ENCODE data around the gene TEX29.

Gene TEX29

GRCh38 chr13:111282425-111282824, 38.0 kb upstream of the TEX29 start:
- no peaks in the 10 kb centered on the region for H3K27me3 ChIP-seq (replicated peaks)
- peak overlapping the region; percentile 96 for H3K27ac ChIP-seq
- no peak for DNase-seq
- in situ Hi-C loops (cut with HindIII; ENCODE audit: low pct_ligation_motif_present, low sequenced_read_pairs) = no loop called here
- peaks cover 43% of the 10 kb centered on the region for H3K36me3 ChIP-seq (replicated peaks)
- no peak for TF ChIP-seq CTCF (IDR thresholded peaks at IDR 0.05; ENCODE audit: low read depth, low read length, missing control alignments)
- H3K4me3 ChIP-seq (ENCODE audit: low read depth, low read length) = no peak overlapping the region

DNA sequence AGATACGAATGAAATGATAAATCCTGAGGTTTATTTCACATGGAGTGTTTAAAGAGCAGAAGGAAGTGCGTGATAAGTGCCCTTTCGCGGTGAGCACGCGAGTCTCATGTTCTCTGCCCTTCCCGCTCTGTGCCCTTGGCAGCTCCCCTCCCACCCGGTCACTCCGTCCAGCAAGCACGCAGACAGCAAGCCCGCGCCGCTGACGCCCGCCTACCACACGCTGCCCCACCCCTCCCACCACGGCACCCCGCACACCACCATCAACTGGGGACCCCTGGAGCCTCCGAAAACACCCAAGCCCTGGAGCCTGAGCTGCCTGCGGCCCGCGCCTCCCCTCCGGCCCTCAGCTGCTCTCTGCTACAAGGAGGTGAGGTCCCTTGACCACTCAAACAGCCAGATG, 37.4 kb upstream of the TEX29 start:
- no peak for TF ChIP-seq CTCF (IDR thresholded peaks at IDR 0.05; ENCODE audit: low read depth, low read length, missing control alignments)
- Histone ChIP-seq H3K27ac (peak overlapping the region; percentile 96), H3K27me3 (replicated peaks) (no peaks in the 10 kb centered on the region), H3K4me3 (ENCODE audit: low read depth, low read length) (no peak overlapping the region), H3K36me3 (replicated peaks) (peaks cover 43% of the 10 kb centered on the region)
- in situ Hi-C loops (cut with HindIII; ENCODE audit: low pct_ligation_motif_present, low sequenced_read_pairs) = no loop called here
- DNase-seq = no peak

DNA sequence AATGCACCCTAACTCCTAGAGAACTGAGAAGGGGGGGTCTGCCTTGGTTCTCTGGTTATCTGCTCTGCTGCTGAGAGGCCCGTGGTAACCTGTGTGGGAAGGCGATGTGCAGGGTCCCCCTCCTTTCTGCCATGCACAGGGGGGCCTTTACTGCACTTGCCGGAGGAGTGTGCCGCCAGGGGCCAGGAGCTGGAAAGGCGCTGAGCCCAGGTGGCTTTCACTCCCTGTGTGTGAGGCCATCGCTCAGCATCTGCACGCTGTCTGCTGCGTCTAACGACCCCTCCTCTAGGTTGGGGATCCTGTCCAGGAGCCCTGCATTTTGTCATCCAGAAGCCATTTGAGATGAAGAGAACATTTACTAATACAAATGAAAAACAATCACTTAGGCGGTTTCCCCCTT, 37.0 kb upstream of the TEX29 start:
- H3K36me3 ChIP-seq (replicated peaks) = peaks cover 43% of the 10 kb centered on the region
- in situ Hi-C loops (cut with HindIII; ENCODE audit: low pct_ligation_motif_present, low sequenced_read_pairs) = no loop called here

GRCh38 chr13:111283991-111284390, 36.5 kb upstream of the TEX29 start:
- no peak for TF ChIP-seq CTCF (IDR thresholded peaks at IDR 0.05; ENCODE audit: low read depth, low read length, missing control alignments)
- in situ Hi-C loops (cut with HindIII; ENCODE audit: low pct_ligation_motif_present, low sequenced_read_pairs) = no loop called here
- no peak for DNase-seq
- Histone ChIP-seq H3K27ac (no peak overlapping the region), H3K27me3 (replicated peaks) (no peaks in the 10 kb centered on the region), H3K36me3 (replicated peaks) (peaks cover 41% of the 10 kb centered on the region), H3K4me3 (ENCODE audit: low read depth, low read length) (no peak overlapping the region)

More for the DNA sequence above, 37.0 kb upstream of the TEX29 start:
- Histone ChIP-seq H3K27ac (no peak overlapping the region), H3K4me3 (ENCODE audit: low read depth, low read length) (no peak overlapping the region), H3K27me3 (replicated peaks) (no peaks in the 10 kb centered on the region)
- TF ChIP-seq CTCF (IDR thresholded peaks at IDR 0.05; ENCODE audit: low read depth, low read length, missing control alignments) = no peak
- DNase-seq = no peak

DNA sequence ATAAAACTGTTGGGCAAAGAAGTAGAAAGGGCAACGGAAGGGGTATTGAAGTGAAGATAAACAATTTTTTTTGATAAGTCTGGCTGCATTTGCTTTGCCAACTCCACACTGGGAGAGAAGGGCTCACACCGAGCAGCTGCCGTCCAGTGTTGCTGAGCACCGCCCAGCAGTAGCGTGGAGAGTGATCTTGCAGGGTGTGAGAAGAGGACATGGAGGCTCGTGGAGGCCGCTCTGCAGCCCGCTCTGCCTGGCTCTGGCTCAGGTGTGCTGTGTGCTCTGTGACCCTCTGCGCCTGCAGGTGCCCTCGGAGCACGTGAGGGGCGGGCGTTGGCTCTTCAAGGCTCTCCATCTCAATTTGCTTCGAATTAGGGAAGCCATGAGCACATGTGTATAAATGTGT, 35.9 kb upstream of the TEX29 start:
- Histone ChIP-seq H3K4me3 (ENCODE audit: low read depth, low read length) (no peak overlapping the region), H3K27ac (no peak overlapping the region), H3K27me3 (replicated peaks) (no peaks in the 10 kb centered on the region), H3K36me3 (replicated peaks) (peaks cover 44% of the 10 kb centered on the region)
- no peak for TF ChIP-seq CTCF (IDR thresholded peaks at IDR 0.05; ENCODE audit: low read depth, low read length, missing control alignments)
- in situ Hi-C loops (cut with HindIII; ENCODE audit: low pct_ligation_motif_present, low sequenced_read_pairs) = no loop called here
- no peak for DNase-seq

GRCh38 chr13:111286162-111286561, 34.3 kb upstream of the TEX29 start:
- Histone ChIP-seq H3K4me3 (ENCODE audit: low read depth, low read length) (no peak overlapping the region), H3K27ac (no peak overlapping the region), H3K36me3 (replicated peaks) (peaks cover 47% of the 10 kb centered on the region), H3K27me3 (replicated peaks) (no peaks in the 10 kb centered on the region)
- DNase-seq = no peak
- in situ Hi-C loops (cut with HindIII; ENCODE audit: low pct_ligation_motif_present, low sequenced_read_pairs) = no loop called here
- TF ChIP-seq CTCF (IDR thresholded peaks at IDR 0.05; ENCODE audit: low read depth, low read length, missing control alignments) = peak; percentile 3
